ENCODE measurements around the gene ALK. TPM values are rescaled to one million over a fixed set of nuclear protein-coding genes. Genes with fewer than 3 reads are reported as not detected.

Gene ALK
- polyA plus RNA-seq, 2 donors, result 0.04 to 0.05 TPM

DNA sequence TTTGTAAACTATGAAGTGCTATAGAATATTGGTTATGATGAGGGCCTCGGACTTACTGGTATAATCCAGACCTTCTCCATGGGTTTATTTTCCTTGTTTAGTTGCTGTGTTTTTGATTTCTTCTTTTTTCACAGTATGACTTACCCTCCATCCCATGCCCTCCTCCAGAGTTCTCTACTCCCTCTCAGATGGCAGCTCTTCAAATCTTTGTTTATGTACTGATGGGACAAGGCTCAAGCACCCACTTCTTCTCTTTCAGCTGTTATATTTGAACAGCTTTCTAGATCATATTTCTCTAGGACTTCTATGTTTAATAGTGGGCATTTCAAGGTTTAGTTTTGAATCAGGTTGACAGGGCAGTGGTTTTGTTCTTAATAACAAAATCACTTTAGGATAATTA is 762.3 kb downstream of the ALK start:
- Histone ChIP-seq H3K4me3 (ENCODE audit: low read depth in 1 of 2, low read length in 2 of 2) (no peak overlapping the region), H3K9me3 (ENCODE audit: control insufficient read depth in 2 of 2, insufficient read depth in 1 of 2, low read depth in 1 of 2, low read length in 1 of 2) (no peaks in the 10 kb centered on the region), H3K27me3 (ENCODE audit: control insufficient read depth in 1 of 2, insufficient read depth in 2 of 2, low read length in 2 of 2) (no peaks in the 10 kb centered on the region), H3K4me1 (ENCODE audit: control insufficient read depth in 2 of 2, insufficient read depth in 2 of 2, low read length in 1 of 2) (no peaks in the 10 kb centered on the region), H3K36me3 (ENCODE audit: control insufficient read depth in 2 of 2, insufficient read depth in 2 of 2, low read length in 1 of 2) (peaks cover 0 to 4% of the 10 kb centered on the region in 2 donors), H3K27ac (ENCODE audit: low read depth in 2 of 2, low read length in 1 of 2) (no peak overlapping the region)
- whole genome bisulfite sequencing, 2 donors, result 54 to 90% methylated on average over 1 of the region's 1 CpG

- 68 to 69% methylated on average over 4 of the region's 4 CpGs for WGBS, 2 donors
- H3K9me3 ChIP-seq (ENCODE audit: control insufficient read depth in 2 of 2, insufficient read depth in 1 of 2, low read depth in 1 of 2, low read length in 1 of 2), result no peaks in the 10 kb centered on the region
- H3K27me3 ChIP-seq (ENCODE audit: control insufficient read depth in 1 of 2, insufficient read depth in 2 of 2, low read length in 2 of 2), result no peaks in the 10 kb centered on the region
- no peak overlapping the region for H3K4me3 ChIP-seq (ENCODE audit: low read depth in 1 of 2, low read length in 2 of 2)
- H3K4me1 ChIP-seq (ENCODE audit: control insufficient read depth in 2 of 2, insufficient read depth in 2 of 2, low read length in 1 of 2), result no peaks in the 10 kb centered on the region
- H3K27ac ChIP-seq (ENCODE audit: low read depth in 2 of 2, low read length in 1 of 2), result no peak overlapping the region
- H3K36me3 ChIP-seq (ENCODE audit: control insufficient read depth in 2 of 2, insufficient read depth in 2 of 2, low read length in 1 of 2), result peaks cover 0 to 4% of the 10 kb centered on the region in 2 donors
Measured at GRCh38 chr2:29157131-29157530, 764.3 kb downstream of the ALK start.

DNA sequence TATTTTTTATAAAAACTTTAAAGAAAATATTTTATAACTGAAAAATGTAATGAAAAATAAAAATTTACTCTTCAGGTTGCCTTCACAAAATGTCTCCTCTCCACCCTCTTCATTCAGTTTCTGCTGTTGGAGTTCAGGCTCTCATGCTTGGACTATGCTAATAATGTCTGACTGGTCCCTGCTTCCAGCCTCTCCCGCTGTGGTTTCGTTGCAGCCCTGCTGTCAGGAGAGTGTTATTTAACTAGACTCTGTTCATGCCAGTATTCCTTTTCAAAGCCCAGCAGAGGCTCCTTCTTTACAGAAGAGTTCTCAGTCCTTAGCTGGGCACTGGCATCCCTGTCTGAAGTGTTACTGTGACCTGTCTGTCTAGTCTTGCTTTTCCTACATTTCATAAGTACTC is 765.8 kb downstream of the ALK start:
- no peak overlapping the region for H3K4me3 ChIP-seq (ENCODE audit: low read depth in 1 of 2, low read length in 2 of 2)
- H3K36me3 ChIP-seq (ENCODE audit: control insufficient read depth in 2 of 2, insufficient read depth in 2 of 2, low read length in 1 of 2), result peaks cover 0 to 4% of the 10 kb centered on the region in 2 donors
- H3K27me3 ChIP-seq (ENCODE audit: control insufficient read depth in 1 of 2, insufficient read depth in 2 of 2, low read length in 2 of 2), result no peaks in the 10 kb centered on the region
- H3K27ac ChIP-seq (ENCODE audit: low read depth in 2 of 2, low read length in 1 of 2), result no peak overlapping the region
- H3K4me1 ChIP-seq (ENCODE audit: control insufficient read depth in 2 of 2, insufficient read depth in 2 of 2, low read length in 1 of 2), result no peaks in the 10 kb centered on the region
- WGBS, 2 donors, result 53 to 85% methylated on average over 2 of the region's 2 CpGs
- H3K9me3 ChIP-seq (ENCODE audit: control insufficient read depth in 2 of 2, insufficient read depth in 1 of 2, low read depth in 1 of 2, low read length in 1 of 2), result no peaks in the 10 kb centered on the region

DNA sequence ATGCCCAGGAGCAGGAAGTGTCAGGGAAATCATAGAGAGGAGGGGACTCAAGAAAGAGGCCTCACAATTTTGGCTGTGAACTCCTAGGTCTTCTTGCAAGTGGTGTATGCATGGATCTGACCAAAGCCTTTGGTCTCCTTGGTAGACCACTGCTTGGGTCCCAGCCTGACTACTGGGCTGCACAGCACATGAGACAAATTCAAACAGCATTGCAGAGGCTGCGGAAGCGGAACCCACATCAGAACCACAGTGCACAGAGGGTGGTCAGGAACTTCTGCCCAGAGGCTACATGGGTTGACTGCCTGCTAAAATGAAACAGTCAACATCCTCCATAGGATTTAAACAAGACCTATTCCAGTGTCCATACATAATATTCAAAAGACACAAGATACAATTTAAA is 766.8 kb downstream of the ALK start:
- Histone ChIP-seq H3K9me3 (ENCODE audit: control insufficient read depth in 2 of 2, insufficient read depth in 1 of 2, low read depth in 1 of 2, low read length in 1 of 2) (no peaks in the 10 kb centered on the region), H3K4me1 (ENCODE audit: control insufficient read depth in 2 of 2, insufficient read depth in 2 of 2, low read length in 1 of 2) (no peaks in the 10 kb centered on the region), H3K36me3 (ENCODE audit: control insufficient read depth in 2 of 2, insufficient read depth in 2 of 2, low read length in 1 of 2) (peaks cover 0 to 2% of the 10 kb centered on the region in 2 donors), H3K4me3 (ENCODE audit: low read depth in 1 of 2, low read length in 2 of 2) (no peak overlapping the region), H3K27ac (ENCODE audit: low read depth in 2 of 2, low read length in 1 of 2) (no peak overlapping the region), H3K27me3 (ENCODE audit: control insufficient read depth in 1 of 2, insufficient read depth in 2 of 2, low read length in 2 of 2) (no peaks in the 10 kb centered on the region)
- WGBS, 2 donors, result 94 to 99% methylated on average over 2 of the region's 2 CpGs

DNA sequence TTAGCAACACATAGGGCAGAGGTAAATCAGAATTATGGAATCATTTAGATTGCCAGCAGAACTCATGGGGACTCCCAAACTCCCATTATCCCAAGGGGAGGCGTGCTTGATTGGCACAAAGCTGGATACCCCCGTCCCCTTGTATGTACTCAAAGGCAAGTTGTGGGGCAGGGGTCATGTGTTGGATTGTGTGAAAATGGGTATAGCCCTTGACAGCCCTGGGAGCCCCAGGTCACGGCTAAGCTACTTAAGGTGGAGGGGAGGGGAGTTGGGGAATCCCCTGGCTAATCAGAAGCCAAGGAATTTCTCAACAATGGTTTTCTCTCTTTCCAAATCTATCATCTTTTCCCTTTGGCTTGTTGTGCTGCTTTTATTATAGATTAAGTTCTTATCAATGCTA is 773.4 kb downstream of the ALK start:
- WGBS, 2 donors, result 79 to 84% methylated on average over 3 of the region's 3 CpGs
- Histone ChIP-seq H3K36me3 (ENCODE audit: control insufficient read depth in 2 of 2, insufficient read depth in 2 of 2, low read length in 1 of 2) (peaks cover 0 to 4% of the 10 kb centered on the region in 2 donors), H3K4me1 (ENCODE audit: control insufficient read depth in 2 of 2, insufficient read depth in 2 of 2, low read length in 1 of 2) (no peaks in the 10 kb centered on the region), H3K27ac (ENCODE audit: low read depth in 2 of 2, low read length in 1 of 2) (no peak overlapping the region), H3K27me3 (ENCODE audit: control insufficient read depth in 1 of 2, insufficient read depth in 2 of 2, low read length in 2 of 2) (no peaks in the 10 kb centered on the region), H3K9me3 (ENCODE audit: control insufficient read depth in 2 of 2, insufficient read depth in 1 of 2, low read depth in 1 of 2, low read length in 1 of 2) (no peaks in the 10 kb centered on the region), H3K4me3 (ENCODE audit: low read depth in 1 of 2, low read length in 2 of 2) (no peak overlapping the region)

DNA sequence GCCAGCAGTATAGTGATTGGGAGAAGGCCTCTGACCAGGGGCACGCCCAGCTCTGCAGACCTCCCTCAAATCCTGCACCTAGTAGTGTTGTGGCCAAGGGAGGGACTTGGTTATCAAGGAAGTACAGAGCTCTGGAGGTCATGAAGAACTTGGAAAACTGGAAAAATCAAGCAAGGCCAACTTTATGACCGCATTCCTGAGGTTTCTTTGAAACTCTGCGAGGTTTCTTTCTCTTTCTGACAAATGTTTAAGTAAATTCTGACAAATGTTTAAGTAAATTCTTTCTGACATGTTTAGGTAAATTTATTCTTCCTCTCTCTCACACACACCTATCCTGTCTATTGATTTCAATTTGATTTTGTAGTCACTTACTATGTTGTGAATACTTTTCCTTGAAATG is 775.2 kb downstream of the ALK start:
- H3K4me1 ChIP-seq (ENCODE audit: control insufficient read depth in 2 of 2, insufficient read depth in 2 of 2, low read length in 1 of 2), result no peaks in the 10 kb centered on the region
- peaks cover 0 to 5% of the 10 kb centered on the region in 2 donors for H3K36me3 ChIP-seq (ENCODE audit: control insufficient read depth in 2 of 2, insufficient read depth in 2 of 2, low read length in 1 of 2)
- H3K27ac ChIP-seq (ENCODE audit: low read depth in 2 of 2, low read length in 1 of 2), result no peak overlapping the region
- 89 to 91% methylated on average over 3 of the region's 3 CpGs for WGBS, 2 donors
- H3K9me3 ChIP-seq (ENCODE audit: control insufficient read depth in 2 of 2, insufficient read depth in 1 of 2, low read depth in 1 of 2, low read length in 1 of 2), result no peaks in the 10 kb centered on the region
- no peaks in the 10 kb centered on the region for H3K27me3 ChIP-seq (ENCODE audit: control insufficient read depth in 1 of 2, insufficient read depth in 2 of 2, low read length in 2 of 2)
- H3K4me3 ChIP-seq (ENCODE audit: low read depth in 1 of 2, low read length in 2 of 2), result no peak overlapping the region

GRCh38 chr2:29143657-29144056 is 777.7 kb downstream of the ALK start:
- WGBS, 2 donors, result 95 to 96% methylated on average over 6 of the region's 6 CpGs
- peaks cover 0 to 5% of the 10 kb centered on the region in 2 donors for H3K36me3 ChIP-seq (ENCODE audit: control insufficient read depth in 2 of 2, insufficient read depth in 2 of 2, low read length in 1 of 2)

More at GRCh38 chr2:29143657-29144056, 777.7 kb downstream of the ALK start:
- Histone ChIP-seq H3K27ac (ENCODE audit: low read depth in 2 of 2, low read length in 1 of 2) (no peak overlapping the region), H3K4me3 (ENCODE audit: low read depth in 1 of 2, low read length in 2 of 2) (no peak overlapping the region), H3K27me3 (ENCODE audit: control insufficient read depth in 1 of 2, insufficient read depth in 2 of 2, low read length in 2 of 2) (no peaks in the 10 kb centered on the region), H3K4me1 (ENCODE audit: control insufficient read depth in 2 of 2, insufficient read depth in 2 of 2, low read length in 1 of 2) (no peaks in the 10 kb centered on the region), H3K9me3 (ENCODE audit: control insufficient read depth in 2 of 2, insufficient read depth in 1 of 2, low read depth in 1 of 2, low read length in 1 of 2) (no peaks in the 10 kb centered on the region)

Other genes starting within 250 kb of the ALK start
- 10 to 100 TPM; 45.5 to 61.5 TPM for gene YPEL5, start 225.4 kb upstream of the ALK start, polyA plus RNA-seq

All from esophagus (tissue), 2 donors.